WTC11 (cell line): ENCODE results near the gene FOXI3. TPM values are rescaled to one million over a fixed set of nuclear protein-coding genes. Genes with fewer than 3 reads are reported as not detected.

Experiments
- ATAC-seq: fragments of 200-7000 bp; cut with Tn5 transposase; 2 replicates; pipeline ENCODE4 v1.10.0; 2021; ENCODE audit warnings: mild to moderate bottlenecking, moderate library complexity
- CTCF ChIA-PET: fragments of 300-600 bp; sonication (Branson Sonifier 250); formaldehyde crosslinking; loops from one replicate; lab custom pipeline; 2021; ENCODE audit warnings: antibody characterized with exemption; lab: Charles Lee
- POLR2A ChIA-PET: fragments of 350-600 bp; sonication (Branson Sonifier 250); formaldehyde crosslinking; loops from one replicate; lab custom pipeline; 2021; ENCODE audit warnings: antibody characterized with exemption; lab: Charles Lee
- DNase-seq: peaks from one replicate; pipeline ENCODE4 v3.0.0; 2021; ENCODE audit warnings: low spot score
- H3K27ac Mint-ChIP-seq: 2 replicates; pipeline ENCODE4 v1.8.0; 2021; ENCODE audit warnings: mixed read lengths
- H3K27me3 Mint-ChIP-seq: 2 replicates; pipeline ENCODE4 v1.8.0; 2021; ENCODE audit warnings: low read depth, mild to moderate bottlenecking, moderate library complexity, mixed read lengths
- H3K36me3 Mint-ChIP-seq: 2 replicates; pipeline ENCODE4 v1.8.0; 2021; ENCODE audit warnings: mixed read lengths
- H3K4me1 Mint-ChIP-seq: 2 replicates; pipeline ENCODE4 v1.8.0; 2022; ENCODE audit warnings: mixed read lengths
- H3K4me3 Mint-ChIP-seq: 2 replicates; pipeline ENCODE4 v1.8.0; 2021; ENCODE audit warnings: mild to moderate bottlenecking, moderate library complexity, mixed read lengths
- H3K9me3 Mint-ChIP-seq: 2 replicates; pipeline ENCODE4 v1.8.0; 2021; ENCODE audit warnings: mixed read lengths
- ERG ChIP-seq: fragments of 250-450 bp; sonication (Bioruptor Pico); IDR thresholded peaks from 2 replicates; pipeline ENCODE4 v1.8.0; 2021; ENCODE audit warnings: mild to moderate bottlenecking
- ESRRA ChIP-seq: sonication (generic); formaldehyde crosslinking; IDR thresholded peaks from 2 replicates; pipeline ENCODE4 v1.8.1; 2022; ENCODE audit warnings: mild to moderate bottlenecking, missing genetic modification reagents, borderline replicate concordance
- FOXK1 ChIP-seq: sonication (generic); formaldehyde crosslinking; IDR thresholded peaks from 2 replicates; pipeline ENCODE4 v1.8.0; 2022; ENCODE audit warnings: mild to moderate bottlenecking, moderate library complexity, missing genetic modification reagents
- KAT7 ChIP-seq: sonication (generic); formaldehyde crosslinking; IDR thresholded peaks from 2 replicates; pipeline ENCODE4 v1.8.1; 2023; ENCODE audit warnings: missing genetic modification reagents, mild to moderate bottlenecking, borderline replicate concordance
- NFATC4 ChIP-seq: fragments of 250-450 bp; sonication (Bioruptor Pico); IDR thresholded peaks from 2 replicates; pipeline ENCODE4 v1.9.0; 2021; ENCODE audit warnings: mild to moderate bottlenecking
- NFE2L1 ChIP-seq: sonication (generic); formaldehyde crosslinking; IDR thresholded peaks from 2 replicates; pipeline ENCODE4 v1.8.1; 2023; ENCODE audit warnings: missing genetic modification reagents
- PRRX2 ChIP-seq: fragments of 250-450 bp; sonication (Bioruptor Pico); IDR thresholded peaks from 2 replicates; pipeline ENCODE4 v1.8.0; 2021; ENCODE audit warnings: mild to moderate bottlenecking
- SOX15 ChIP-seq: fragments of 250-450 bp; sonication (Bioruptor Pico); IDR thresholded peaks from 2 replicates; pipeline ENCODE4 v1.9.0; 2021; ENCODE audit warnings: mild to moderate bottlenecking
- TCF7 ChIP-seq: sonication (generic); formaldehyde crosslinking; IDR thresholded peaks from 2 replicates; pipeline ENCODE4 v1.8.0; 2022; ENCODE audit warnings: mild to moderate bottlenecking, low read depth, missing genetic modification reagents, moderate library complexity
- ZBTB21 ChIP-seq: sonication (generic); formaldehyde crosslinking; IDR thresholded peaks from 2 replicates; pipeline ENCODE4 v1.8.1; 2023; ENCODE audit warnings: mild to moderate bottlenecking, missing genetic modification reagents, borderline replicate concordance
- ZNF219 ChIP-seq: sonication (generic); formaldehyde crosslinking; IDR thresholded peaks from 2 replicates; pipeline ENCODE4 v1.8.0; 2023; ENCODE audit warnings: missing genetic modification reagents, mild to moderate bottlenecking, borderline replicate concordance
- ZNF263 ChIP-seq: sonication (generic); formaldehyde crosslinking; IDR thresholded peaks from 2 replicates; pipeline ENCODE4 v1.8.1; 2022; ENCODE audit warnings: low read depth, mild to moderate bottlenecking, moderate library complexity, missing genetic modification reagents
- ZNF671 ChIP-seq: fragments of 250-450 bp; sonication (Bioruptor Pico); IDR thresholded peaks from 2 replicates; pipeline ENCODE4 v1.8.0; 2021; ENCODE audit warnings: mild to moderate bottlenecking
- total RNA-seq: library from RNA; stranded (reverse); gene quantifications from 3 replicates; pipeline ENCODE4 v1.2.3, GENCODE V29; 2021
- TF ChIP-seq, protein P1 (sequence below): sonication (generic); formaldehyde crosslinking; IDR thresholded peaks from 2 replicates; pipeline ENCODE4 v1.8.0; 2023; ENCODE audit warnings: mild to moderate bottlenecking, missing genetic modification reagents
- TF ChIP-seq, protein P2 (sequence below): sonication (generic); formaldehyde crosslinking; IDR thresholded peaks from 2 replicates; pipeline ENCODE4 v1.8.0; 2022; ENCODE audit warnings: mild to moderate bottlenecking, missing genetic modification reagents
- TF ChIP-seq, protein P3 (sequence below): sonication (generic); formaldehyde crosslinking; IDR thresholded peaks from 2 replicates; pipeline ENCODE4 v1.8.1; 2022; ENCODE audit warnings: low read depth, mild to moderate bottlenecking, moderate library complexity, missing genetic modification reagents, borderline replicate concordance
- TF ChIP-seq, protein P4 (sequence below): sonication (generic); formaldehyde crosslinking; IDR thresholded peaks from 2 replicates; pipeline ENCODE4 v1.8.0; 2022; ENCODE audit warnings: missing genetic modification reagents

The FOXI3 gene
- total RNA-seq, 1 experiment from 2014 or later: 13.5 TPM

DNA sequence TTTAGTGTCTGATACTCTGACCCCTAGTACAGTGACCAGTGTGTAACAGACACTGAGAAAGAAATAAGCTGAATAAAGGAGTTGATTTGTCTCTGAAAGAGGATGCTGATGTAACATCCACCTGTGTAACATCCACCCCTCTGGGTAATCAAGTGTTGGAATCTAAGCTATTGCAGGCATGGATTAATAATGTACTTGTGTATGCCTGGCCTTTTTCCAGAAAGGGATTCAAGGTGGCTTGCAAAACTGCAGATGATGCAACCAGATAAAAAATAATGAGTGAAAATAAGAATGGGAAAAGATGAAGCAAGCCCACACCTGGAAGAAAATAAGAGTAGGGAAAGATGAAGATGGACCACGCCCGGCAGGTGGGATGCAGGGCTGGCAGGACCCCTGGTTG lies 48.2 kb upstream of the FOXI3 start (continued):
- TF ChIP-seq ZNF263 (CRISPR knock-in tag) (no peak), SOX15 (CRISPR knock-in tag) (no peak), ZBTB21 (CRISPR knock-in tag) (no peak)

- DNase-seq: no peak
- no peak overlapping the region for H3K4me3 Mint-ChIP-seq
- H3K4me1 Mint-ChIP-seq: peaks cover 9% of the 10 kb centered on the region; the same call in 1 of the 2 replicates
- H3K27me3 Mint-ChIP-seq: peaks cover 15% of the 10 kb centered on the region
- ChIA-PET POLR2A (no interaction called here), CTCF (no interaction called here)
- peaks cover 24% of the 10 kb centered on the region for H3K9me3 Mint-ChIP-seq
- ATAC-seq: no peak
- no peak overlapping the region for H3K27ac Mint-ChIP-seq
- peaks cover 6% of the 10 kb centered on the region; the same call in 1 of the 2 replicates for H3K36me3 Mint-ChIP-seq
- TF ChIP-seq NFATC4 (CRISPR knock-in tag) (no peak), FOXK1 (no peak), ESRRA (CRISPR knock-in tag) (no peak), NFE2L1 (CRISPR knock-in tag) (no peak), ERG (no peak), KAT7 (no peak), ZNF219 (CRISPR knock-in tag) (no peak), PRRX2 (CRISPR knock-in tag) (no peak), SOX15 (CRISPR knock-in tag) (no peak), TCF7 (CRISPR knock-in tag) (no peak), ZNF671 (no peak)
- TF ChIP-seq, protein P1, sequence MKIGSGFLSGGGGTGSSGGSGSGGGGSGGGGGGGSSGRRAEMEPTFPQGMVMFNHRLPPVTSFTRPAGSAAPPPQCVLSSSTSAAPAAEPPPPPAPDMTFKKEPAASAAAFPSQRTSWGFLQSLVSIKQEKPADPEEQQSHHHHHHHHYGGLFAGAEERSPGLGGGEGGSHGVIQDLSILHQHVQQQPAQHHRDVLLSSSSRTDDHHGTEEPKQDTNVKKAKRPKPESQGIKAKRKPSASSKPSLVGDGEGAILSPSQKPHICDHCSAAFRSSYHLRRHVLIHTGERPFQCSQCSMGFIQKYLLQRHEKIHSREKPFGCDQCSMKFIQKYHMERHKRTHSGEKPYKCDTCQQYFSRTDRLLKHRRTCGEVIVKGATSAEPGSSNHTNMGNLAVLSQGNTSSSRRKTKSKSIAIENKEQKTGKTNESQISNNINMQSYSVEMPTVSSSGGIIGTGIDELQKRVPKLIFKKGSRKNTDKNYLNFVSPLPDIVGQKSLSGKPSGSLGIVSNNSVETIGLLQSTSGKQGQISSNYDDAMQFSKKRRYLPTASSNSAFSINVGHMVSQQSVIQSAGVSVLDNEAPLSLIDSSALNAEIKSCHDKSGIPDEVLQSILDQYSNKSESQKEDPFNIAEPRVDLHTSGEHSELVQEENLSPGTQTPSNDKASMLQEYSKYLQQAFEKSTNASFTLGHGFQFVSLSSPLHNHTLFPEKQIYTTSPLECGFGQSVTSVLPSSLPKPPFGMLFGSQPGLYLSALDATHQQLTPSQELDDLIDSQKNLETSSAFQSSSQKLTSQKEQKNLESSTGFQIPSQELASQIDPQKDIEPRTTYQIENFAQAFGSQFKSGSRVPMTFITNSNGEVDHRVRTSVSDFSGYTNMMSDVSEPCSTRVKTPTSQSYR: no peak
- TF ChIP-seq, protein P2, sequence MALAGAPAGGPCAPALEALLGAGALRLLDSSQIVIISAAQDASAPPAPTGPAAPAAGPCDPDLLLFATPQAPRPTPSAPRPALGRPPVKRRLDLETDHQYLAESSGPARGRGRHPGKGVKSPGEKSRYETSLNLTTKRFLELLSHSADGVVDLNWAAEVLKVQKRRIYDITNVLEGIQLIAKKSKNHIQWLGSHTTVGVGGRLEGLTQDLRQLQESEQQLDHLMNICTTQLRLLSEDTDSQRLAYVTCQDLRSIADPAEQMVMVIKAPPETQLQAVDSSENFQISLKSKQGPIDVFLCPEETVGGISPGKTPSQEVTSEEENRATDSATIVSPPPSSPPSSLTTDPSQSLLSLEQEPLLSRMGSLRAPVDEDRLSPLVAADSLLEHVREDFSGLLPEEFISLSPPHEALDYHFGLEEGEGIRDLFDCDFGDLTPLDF (CRISPR knock-in tag): no peak
- TF ChIP-seq, protein P3, sequence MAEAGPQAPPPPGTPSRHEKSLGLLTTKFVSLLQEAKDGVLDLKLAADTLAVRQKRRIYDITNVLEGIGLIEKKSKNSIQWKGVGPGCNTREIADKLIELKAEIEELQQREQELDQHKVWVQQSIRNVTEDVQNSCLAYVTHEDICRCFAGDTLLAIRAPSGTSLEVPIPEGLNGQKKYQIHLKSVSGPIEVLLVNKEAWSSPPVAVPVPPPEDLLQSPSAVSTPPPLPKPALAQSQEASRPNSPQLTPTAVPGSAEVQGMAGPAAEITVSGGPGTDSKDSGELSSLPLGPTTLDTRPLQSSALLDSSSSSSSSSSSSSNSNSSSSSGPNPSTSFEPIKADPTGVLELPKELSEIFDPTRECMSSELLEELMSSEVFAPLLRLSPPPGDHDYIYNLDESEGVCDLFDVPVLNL (CRISPR knock-in tag): no peak
- TF ChIP-seq, protein P4, sequence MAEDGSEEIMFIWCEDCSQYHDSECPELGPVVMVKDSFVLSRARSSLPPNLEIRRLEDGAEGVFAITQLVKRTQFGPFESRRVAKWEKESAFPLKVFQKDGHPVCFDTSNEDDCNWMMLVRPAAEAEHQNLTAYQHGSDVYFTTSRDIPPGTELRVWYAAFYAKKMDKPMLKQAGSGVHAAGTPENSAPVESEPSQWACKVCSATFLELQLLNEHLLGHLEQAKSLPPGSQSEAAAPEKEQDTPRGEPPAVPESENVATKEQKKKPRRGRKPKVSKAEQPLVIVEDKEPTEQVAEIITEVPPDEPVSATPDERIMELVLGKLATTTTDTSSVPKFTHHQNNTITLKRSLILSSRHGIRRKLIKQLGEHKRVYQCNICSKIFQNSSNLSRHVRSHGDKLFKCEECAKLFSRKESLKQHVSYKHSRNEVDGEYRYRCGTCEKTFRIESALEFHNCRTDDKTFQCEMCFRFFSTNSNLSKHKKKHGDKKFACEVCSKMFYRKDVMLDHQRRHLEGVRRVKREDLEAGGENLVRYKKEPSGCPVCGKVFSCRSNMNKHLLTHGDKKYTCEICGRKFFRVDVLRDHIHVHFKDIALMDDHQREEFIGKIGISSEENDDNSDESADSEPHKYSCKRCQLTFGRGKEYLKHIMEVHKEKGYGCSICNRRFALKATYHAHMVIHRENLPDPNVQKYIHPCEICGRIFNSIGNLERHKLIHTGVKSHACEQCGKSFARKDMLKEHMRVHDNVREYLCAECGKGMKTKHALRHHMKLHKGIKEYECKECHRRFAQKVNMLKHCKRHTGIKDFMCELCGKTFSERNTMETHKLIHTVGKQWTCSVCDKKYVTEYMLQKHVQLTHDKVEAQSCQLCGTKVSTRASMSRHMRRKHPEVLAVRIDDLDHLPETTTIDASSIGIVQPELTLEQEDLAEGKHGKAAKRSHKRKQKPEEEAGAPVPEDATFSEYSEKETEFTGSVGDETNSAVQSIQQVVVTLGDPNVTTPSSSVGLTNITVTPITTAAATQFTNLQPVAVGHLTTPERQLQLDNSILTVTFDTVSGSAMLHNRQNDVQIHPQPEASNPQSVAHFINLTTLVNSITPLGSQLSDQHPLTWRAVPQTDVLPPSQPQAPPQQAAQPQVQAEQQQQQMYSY: no peak
These were observed 46.7 kb upstream of the FOXI3 start for GRCh38 chr2:88499204-88499603.
